Measurements from ENCODE around the gene C15orf39.

C15orf39 gene

GRCh38 chr15:75203908-75204263, 2.2 kb downstream of the C15orf39 start:
- CTCF ChIA-PET, result interaction anchor here (0.8 to 7.9 kb wide), 25 partner anchors 9 to 420 kb away, joined by 3 to 167 read pairs (median 4); partner anchors contain the start of genes FAM219B and PPCDC
- no peak for TF ChIP-seq CTCF (IDR thresholded peaks at IDR 0.05; ENCODE audit: control extremely low read depth, extremely low read depth, low read depth, missing control alignments)
- DNase-seq (ENCODE audit: extremely low spot score), result no peak
- POLR2A ChIA-PET, result interaction anchor here (2.2 kb wide), 1 partner anchor 161 kb away, joined by 11 read pairs; no protein-coding TSS in a partner anchor

- peak; percentile 90 for DNase-seq (ENCODE audit: extremely low spot score)
- ChIA-PET CTCF (interaction anchor here (0.6 to 7.9 kb wide), 29 partner anchors 10 to 421 kb away, joined by 3 to 167 read pairs (median 4); partner anchors contain the start of genes FAM219B, PPCDC and SCAMP5), POLR2A (interaction anchor here (1.0 to 2.2 kb wide), 2 partner anchors 8 to 161 kb away, joined by 3 to 11 read pairs; no protein-coding TSS in a partner anchor)
- peak; percentile 94 for TF ChIP-seq CTCF (IDR thresholded peaks at IDR 0.05; ENCODE audit: control extremely low read depth, extremely low read depth, low read depth, missing control alignments)
Measured at GRCh38 chr15:75204340-75205063, 2.8 kb downstream of the C15orf39 start.

GRCh38 chr15:75205064-75205395, 3.3 kb downstream of the C15orf39 start:
- POLR2A ChIA-PET, result interaction anchor here (1.0 to 2.2 kb wide), 2 partner anchors 8 to 162 kb away, joined by 3 to 11 read pairs; no protein-coding TSS in a partner anchor
- CTCF ChIA-PET, result interaction anchor here (0.7 to 7.9 kb wide), 14 partner anchors 10 to 307 kb away, joined by 3 to 167 read pairs (median 4); partner anchors contain the start of genes FAM219B, PPCDC and SCAMP5
- TF ChIP-seq CTCF (IDR thresholded peaks at IDR 0.05; ENCODE audit: control extremely low read depth, extremely low read depth, low read depth, missing control alignments), result no peak

GRCh38 chr15:75206006-75206405, 4.3 kb downstream of the C15orf39 start:
- CTCF ChIA-PET, result interaction anchor here (1.2 to 7.9 kb wide), 6 partner anchors 10 to 178 kb away, joined by 3 to 167 read pairs (median 5); partner anchors contain the start of gene PPCDC
- POLR2A ChIA-PET, result interaction anchor here (1.0 kb wide), 1 partner anchor 163 kb away, joined by 3 read pairs; no protein-coding TSS in a partner anchor
- no peak for DNase-seq (ENCODE audit: extremely low spot score)
- no peak for TF ChIP-seq CTCF (IDR thresholded peaks at IDR 0.05; ENCODE audit: control extremely low read depth, extremely low read depth, low read depth, missing control alignments)

More at GRCh38 chr15:75205064-75205395, 3.3 kb downstream of the C15orf39 start:
- DNase-seq (ENCODE audit: extremely low spot score), result no peak

GRCh38 chr15:75206803-75207617, 5.3 kb downstream of the C15orf39 start:
- DNase-seq (ENCODE audit: extremely low spot score), result no peak
- ChIA-PET POLR2A (interaction anchor here (0.6 to 1.5 kb wide), 3 partner anchors 164 to 284 kb away, joined by 3 read pairs; partner anchors contain the start of gene PPCDC), CTCF (interaction anchor here (1.2 to 7.9 kb wide), 7 partner anchors 9 to 179 kb away, joined by 3 to 167 read pairs (median 4); partner anchors contain the start of gene PPCDC)
- no peak for TF ChIP-seq CTCF (IDR thresholded peaks at IDR 0.05; ENCODE audit: control extremely low read depth, extremely low read depth, low read depth, missing control alignments)

All from GM10248 (cell line).